ENCODE results near the gene GOLGA8J. TPM values are rescaled to one million over a fixed set of nuclear protein-coding genes. Genes with fewer than 3 reads are reported as not detected.

GOLGA8J gene, protein sequence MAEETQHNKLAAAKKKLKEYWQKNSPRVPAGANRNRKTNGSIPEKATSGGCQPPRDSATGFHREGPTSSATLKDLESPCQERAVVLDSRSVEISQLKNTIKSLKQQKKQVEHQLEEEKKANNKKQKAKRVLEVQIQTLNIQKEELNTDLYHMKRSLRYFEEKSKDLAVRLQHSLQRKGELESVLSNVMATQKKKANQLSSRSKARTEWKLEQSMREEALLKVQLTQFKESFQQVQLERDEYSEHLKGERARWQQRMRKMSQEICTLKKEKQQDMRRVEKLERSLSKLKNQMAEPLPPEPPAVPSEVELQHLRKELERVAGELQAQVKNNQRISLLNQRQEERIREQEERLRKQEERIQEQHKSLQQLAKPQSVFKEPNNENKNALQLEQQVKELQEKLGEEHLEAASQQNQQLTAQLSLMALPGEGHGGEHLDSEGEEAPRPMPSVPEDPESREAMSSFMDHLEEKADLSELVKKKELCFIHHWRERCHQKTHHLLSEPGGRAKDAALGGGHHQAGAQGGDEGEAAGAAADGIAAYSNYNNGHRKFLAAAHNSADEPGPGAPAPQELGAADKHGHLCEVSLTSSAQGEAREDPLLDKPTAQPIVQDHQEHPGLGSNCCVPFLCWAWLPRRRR
- total RNA-seq = 0.17 TPM in 1 of 2 replicates, not detected in the other

DNA sequence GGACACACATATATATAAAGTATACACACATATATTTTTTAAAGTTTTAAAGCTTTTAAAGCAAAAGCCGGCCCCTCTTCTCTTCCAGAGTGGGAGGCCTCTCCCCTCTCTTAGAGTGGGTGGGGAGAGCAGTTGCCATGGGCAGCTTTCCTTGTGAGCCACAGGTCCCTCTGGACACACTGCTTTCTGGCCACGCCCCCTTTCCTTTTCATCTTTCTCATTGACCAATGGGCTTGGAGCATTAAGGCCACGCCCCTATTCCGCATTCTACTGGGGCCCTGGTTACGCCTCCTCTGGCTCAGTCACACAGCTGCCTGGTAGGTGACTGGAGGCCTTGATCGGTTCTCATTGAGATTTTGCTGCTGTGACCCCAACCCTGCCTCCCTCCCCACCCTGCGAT is at the start of gene GOLGA8J:
GOLGA8J (plus strand) TSS at position 301 of the 400 bp plus-strand sequence; CDS start at position 399, 98 bp downstream.

DNA sequence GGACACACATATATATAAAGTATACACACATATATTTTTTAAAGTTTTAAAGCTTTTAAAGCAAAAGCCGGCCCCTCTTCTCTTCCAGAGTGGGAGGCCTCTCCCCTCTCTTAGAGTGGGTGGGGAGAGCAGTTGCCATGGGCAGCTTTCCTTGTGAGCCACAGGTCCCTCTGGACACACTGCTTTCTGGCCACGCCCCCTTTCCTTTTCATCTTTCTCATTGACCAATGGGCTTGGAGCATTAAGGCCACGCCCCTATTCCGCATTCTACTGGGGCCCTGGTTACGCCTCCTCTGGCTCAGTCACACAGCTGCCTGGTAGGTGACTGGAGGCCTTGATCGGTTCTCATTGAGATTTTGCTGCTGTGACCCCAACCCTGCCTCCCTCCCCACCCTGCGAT is 52.0 kb downstream of the GOLGA8J start, which contains the start of gene GOLGA8T:
GOLGA8T (plus strand) TSS at position 301 of the 400 bp plus-strand sequence; CDS start at position 399, 98 bp downstream.

Other genes starting within 250 kb of the GOLGA8J start
- 0.09 TPM in 1 of 2 replicates, not detected in the other for gene GOLGA8T, start 52.1 kb downstream of the GOLGA8J start, total RNA-seq

All from dermis lymphatic vessel endothelial cell (primary cell).